Lung (tissue), 12 donors: ENCODE measurements around the gene CPXM2. TPM values are rescaled to one million over a fixed set of nuclear protein-coding genes. Genes with fewer than 3 reads are reported as not detected.

ENCODE experiments used
- ATAC-seq: fragments of 200-7000 bp; cut with Tn5 transposase; one replicate; pipeline ENCODE4 v1.9.1; 2020; ENCODE audit warnings: moderate number of reproducible peaks; ENCODE audit not compliant: insufficient read depth, low FRiP score
- DNase-seq, 3 donors: peaks; one replicate each; pipeline ENCODE4 v3.0.0-alpha.2; 2013 to 2017
- H3K27ac ChIP-seq, 2 donors: one replicate each; pipeline ENCODE4 v1.5.1; 2013; ENCODE audit warnings: mild to moderate bottlenecking in 2 of 2, moderate library complexity in 2 of 2, control low read depth in 1 of 2, inconsistent platforms in 1 of 2, low read depth in 1 of 2, low read length in 1 of 2
- H3K27me3 ChIP-seq, 3 donors: one replicate each; pipeline ENCODE4 v1.5.1; 2013; ENCODE audit warnings: low read length in 2 of 3; ENCODE audit not compliant: control insufficient read depth in 3 of 3, insufficient read depth in 3 of 3
- H3K36me3 ChIP-seq, 4 donors: one replicate each; pipeline ENCODE4 v1.5.1; 2013; ENCODE audit warnings: low read length in 4 of 4, mild to moderate bottlenecking in 1 of 4, moderate library complexity in 1 of 4; ENCODE audit not compliant: control insufficient read depth in 4 of 4, insufficient read depth in 4 of 4
- H3K4me1 ChIP-seq, 5 donors: one replicate each; pipeline ENCODE4 v1.5.1; 2013; ENCODE audit warnings: low read length in 5 of 5, mild to moderate bottlenecking in 2 of 5, moderate library complexity in 1 of 5; ENCODE audit not compliant: control insufficient read depth in 5 of 5, insufficient read depth in 5 of 5
- H3K4me3 ChIP-seq: one replicate; pipeline ENCODE4 v1.5.1; 2013; ENCODE audit warnings: mild to moderate bottlenecking, control low read depth, moderate library complexity
- H3K9ac ChIP-seq, 2 donors: one replicate each; pipeline ENCODE4 v1.5.1; 2013; ENCODE audit warnings: low read length in 2 of 2, control low read depth in 1 of 2; ENCODE audit not compliant: insufficient read depth in 1 of 2
- H3K9me3 ChIP-seq, 4 donors: one replicate each; pipeline ENCODE4 v1.5.1; 2013; ENCODE audit warnings: low read length in 3 of 4, mild to moderate bottlenecking in 1 of 4, moderate library complexity in 1 of 4; ENCODE audit not compliant: control insufficient read depth in 4 of 4, insufficient read depth in 3 of 4
- WGBS, 2 donors: extraction: QIAGEN DNeasy Blood & Tissue Kit; methylation state at CpG; one replicate each; pipeline ENCODE4 v1.1.7; 2013; 5-methylcytosine and 5-hydroxymethylcytosine counted together
- polyA plus RNA-seq, 2 donors: library from polyadenylated mRNA; stranded (reverse); fragments of 200-250 nt; gene quantifications; one replicate each; pipeline ENCODE4 v1.2.1, GENCODE V29; 2013
- total RNA-seq, 2 donors: library from RNA; depleted of rRNA in 1 of 2; stranded (reverse); fragments of >200 nt in 1 of 2; gene quantifications; one replicate each; pipeline ENCODE4 v1.2.1, GENCODE V29; 2014 to 2021
- TF ChIP-seq, protein P1 (sequence below): IDR thresholded peaks from 2 replicates; pipeline ENCODE4 v1.5.1; 2012; ENCODE audit warnings: mild to moderate bottlenecking; ENCODE audit errors: control extremely low read depth, extremely low read depth
- donor health status: control.
- donor health status: control.
- donor health status: Bipolar disorder and iron deficiency.
- donor health status: healthy.
- donor health status: DM: yes; HTN: yes; CAD: no.

The CPXM2 gene
- total and polyA plus RNA-seq, 4 donors = 0.66 to 5.0 (median 2.1) TPM

DNA sequence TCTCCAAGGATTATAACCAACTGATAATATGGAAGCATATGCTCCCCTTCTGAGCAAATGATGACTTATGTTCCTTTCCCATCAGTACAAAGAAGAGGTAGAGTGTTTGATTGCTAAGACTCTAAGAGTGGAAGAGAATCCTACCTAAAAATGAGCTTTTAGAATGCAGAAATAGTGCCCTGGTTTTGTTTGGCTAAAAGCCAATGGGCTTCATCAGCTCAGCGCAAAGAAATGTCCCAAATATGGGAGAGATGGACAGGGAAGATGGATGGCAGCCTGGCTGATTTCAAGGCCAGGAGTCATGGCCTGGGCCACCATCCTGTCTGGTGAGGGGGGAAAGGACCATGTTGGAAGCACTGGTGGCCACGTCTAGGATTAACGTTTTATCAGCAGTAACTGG lies 165.2 kb downstream of the CPXM2 start:
- no peak overlapping the region for H3K27ac ChIP-seq
- WGBS, 2 donors = 60 to 80% methylated on average over 3 of the region's 3 CpGs
- ATAC-seq (no peak), DNase-seq (no peak)
- no peaks in the 10 kb centered on the region for H3K9me3 ChIP-seq
- H3K9ac ChIP-seq = no peak overlapping the region
- no peak overlapping the region for H3K4me3 ChIP-seq
- TF ChIP-seq, protein P1, sequence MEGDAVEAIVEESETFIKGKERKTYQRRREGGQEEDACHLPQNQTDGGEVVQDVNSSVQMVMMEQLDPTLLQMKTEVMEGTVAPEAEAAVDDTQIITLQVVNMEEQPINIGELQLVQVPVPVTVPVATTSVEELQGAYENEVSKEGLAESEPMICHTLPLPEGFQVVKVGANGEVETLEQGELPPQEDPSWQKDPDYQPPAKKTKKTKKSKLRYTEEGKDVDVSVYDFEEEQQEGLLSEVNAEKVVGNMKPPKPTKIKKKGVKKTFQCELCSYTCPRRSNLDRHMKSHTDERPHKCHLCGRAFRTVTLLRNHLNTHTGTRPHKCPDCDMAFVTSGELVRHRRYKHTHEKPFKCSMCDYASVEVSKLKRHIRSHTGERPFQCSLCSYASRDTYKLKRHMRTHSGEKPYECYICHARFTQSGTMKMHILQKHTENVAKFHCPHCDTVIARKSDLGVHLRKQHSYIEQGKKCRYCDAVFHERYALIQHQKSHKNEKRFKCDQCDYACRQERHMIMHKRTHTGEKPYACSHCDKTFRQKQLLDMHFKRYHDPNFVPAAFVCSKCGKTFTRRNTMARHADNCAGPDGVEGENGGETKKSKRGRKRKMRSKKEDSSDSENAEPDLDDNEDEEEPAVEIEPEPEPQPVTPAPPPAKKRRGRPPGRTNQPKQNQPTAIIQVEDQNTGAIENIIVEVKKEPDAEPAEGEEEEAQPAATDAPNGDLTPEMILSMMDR = no peak
- H3K36me3 ChIP-seq = no peaks in the 10 kb centered on the region
- H3K4me1 ChIP-seq = no peaks in the 10 kb centered on the region
- peaks cover 0 to 7% (median 0%) of the 10 kb centered on the region in 3 donors for H3K27me3 ChIP-seq

DNA sequence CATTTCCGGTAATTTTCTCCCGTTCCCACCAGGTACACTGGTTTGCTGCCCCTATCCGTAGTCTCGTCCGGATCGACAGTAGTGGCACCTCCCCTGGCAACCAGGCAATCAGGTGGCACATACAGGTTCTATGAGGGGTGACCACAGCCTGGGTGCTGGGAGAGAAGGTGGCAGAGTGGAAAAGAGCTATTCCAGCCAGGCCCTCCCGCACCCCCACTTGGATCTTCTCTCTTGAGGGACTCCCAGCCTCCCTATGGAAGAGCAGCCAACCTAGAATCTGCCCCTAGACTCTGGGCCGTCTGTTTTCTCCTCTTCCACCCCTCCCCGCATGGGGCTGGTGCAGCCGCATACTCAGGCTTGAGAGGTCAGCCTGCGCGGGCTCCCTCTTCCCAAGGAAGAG lies 166.9 kb downstream of the CPXM2 start:
- H3K4me1 ChIP-seq = no peaks in the 10 kb centered on the region
- no peak overlapping the region for H3K4me3 ChIP-seq
- no peak overlapping the region for H3K27ac ChIP-seq
- no peak overlapping the region for H3K9ac ChIP-seq
- no peaks in the 10 kb centered on the region for H3K36me3 ChIP-seq
- TF ChIP-seq, protein P1 = no peak
- no peak for DNase-seq
- H3K9me3 ChIP-seq = no peaks in the 10 kb centered on the region
- 89 to 93% methylated on average over 12 of the region's 12 CpGs for WGBS, 2 donors
- H3K27me3 ChIP-seq = peaks cover 0 to 7% (median 0%) of the 10 kb centered on the region in 3 donors
- no peak for ATAC-seq

DNA sequence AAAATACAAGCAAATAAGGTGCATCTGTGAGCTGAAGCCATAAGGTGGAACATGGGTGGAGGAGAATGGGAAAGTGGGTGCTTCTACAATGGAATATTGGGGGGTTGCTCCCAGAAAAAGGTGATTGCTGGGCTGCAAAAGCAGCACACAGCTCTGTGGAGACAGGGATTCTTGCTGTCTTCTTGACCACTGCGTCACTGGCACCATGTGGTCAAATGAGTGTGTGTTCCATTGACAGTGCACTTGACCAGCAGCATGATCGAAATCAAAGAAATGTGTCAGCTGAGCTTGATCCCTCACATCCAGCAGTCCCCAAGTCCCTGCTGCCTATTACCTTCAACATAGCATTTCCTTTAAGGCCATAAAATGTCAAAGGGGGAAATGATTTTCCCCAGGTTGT lies 169.3 kb downstream of the CPXM2 start:
- WGBS, 2 donors = 85 to 94% methylated on average over 2 of the region's 2 CpGs
- H3K9ac ChIP-seq = no peak overlapping the region
- no peaks in the 10 kb centered on the region for H3K36me3 ChIP-seq
- H3K9me3 ChIP-seq = peaks cover 0 to 9% (median 0%) of the 10 kb centered on the region in 4 donors
- H3K27ac ChIP-seq = no peak overlapping the region
- no peak for DNase-seq
- ATAC-seq = no peak
- H3K4me1 ChIP-seq = no peaks in the 10 kb centered on the region
- H3K27me3 ChIP-seq = peaks cover 0 to 7% (median 0%) of the 10 kb centered on the region in 3 donors
- TF ChIP-seq, protein P1 = no peak
- no peak overlapping the region for H3K4me3 ChIP-seq

DNA sequence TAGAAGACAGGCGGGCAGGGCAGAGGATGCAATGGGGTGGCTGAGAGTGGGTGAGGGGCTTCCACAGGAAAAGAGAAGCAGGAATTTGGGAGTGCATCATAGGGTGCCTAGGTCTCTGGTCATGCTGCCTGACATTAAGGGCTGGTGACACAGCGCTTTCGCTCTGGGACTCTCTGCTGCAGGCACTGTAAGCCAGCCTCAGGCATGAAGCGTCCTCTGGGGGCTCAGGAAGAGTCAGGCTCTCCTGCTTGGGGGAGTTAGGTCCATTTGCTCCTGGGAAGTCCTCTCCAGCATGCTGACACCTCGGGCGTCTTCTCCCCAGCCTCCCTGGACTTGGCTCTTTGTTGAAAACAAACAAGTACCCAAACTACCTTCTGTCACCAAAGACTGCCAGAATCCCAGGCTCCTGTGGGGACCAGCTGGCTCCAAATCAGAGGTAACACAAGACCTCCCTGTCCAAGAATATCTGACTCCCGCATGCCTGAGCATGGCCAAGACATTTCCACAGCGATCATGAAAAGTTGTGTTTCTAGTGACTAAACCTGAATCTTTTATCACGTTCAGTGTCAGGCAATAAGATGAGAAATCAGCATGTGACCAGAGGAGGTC lies 170.1 kb downstream of the CPXM2 start:
- Histone ChIP-seq H3K27me3 (peaks cover 0 to 7% (median 0%) of the 10 kb centered on the region in 3 donors), H3K9ac (no peak overlapping the region), H3K27ac (no peak overlapping the region), H3K4me3 (no peak overlapping the region), H3K9me3 (peaks cover 0 to 12% (median 0%) of the 10 kb centered on the region in 4 donors), H3K4me1 (no peaks in the 10 kb centered on the region), H3K36me3 (no peaks in the 10 kb centered on the region)
- TF ChIP-seq, protein P1 = no peak
- DNase-seq (no peak), ATAC-seq (no peak)
- WGBS, 2 donors = 78 to 80% methylated on average over 9 of the region's 9 CpGs
